ENCODE measurements around the gene LEMD2.

LEMD2 gene

GRCh38 chr6:33792981-33793380 lies 4.1 kb upstream of the LEMD2 start:
- DNase-seq, result no peak

- no peak for DNase-seq
Observed at GRCh38 chr6:33791620-33792019, 2.7 kb upstream of the LEMD2 start.

DNA sequence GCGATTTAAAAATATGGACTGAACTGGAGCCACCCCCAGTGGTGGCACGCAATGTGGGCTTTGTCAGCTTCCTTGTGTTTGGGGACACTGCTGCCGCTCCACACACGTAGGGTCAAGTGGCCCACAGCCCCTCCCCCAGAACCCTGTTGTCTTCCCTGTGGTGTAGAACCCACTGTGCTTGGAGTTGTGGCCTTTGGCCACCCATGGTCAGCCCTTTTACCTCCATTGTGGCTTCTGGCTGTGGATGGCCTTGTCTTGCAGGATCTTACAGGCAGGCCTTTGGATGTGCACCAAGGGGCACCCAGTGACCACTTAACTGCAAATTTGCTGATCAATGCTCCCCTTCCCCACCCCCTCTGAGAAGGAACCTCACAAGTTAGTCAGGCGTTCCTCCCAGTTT lies 2.0 kb upstream of the LEMD2 start:
- DNase-seq, result no peak

DNA sequence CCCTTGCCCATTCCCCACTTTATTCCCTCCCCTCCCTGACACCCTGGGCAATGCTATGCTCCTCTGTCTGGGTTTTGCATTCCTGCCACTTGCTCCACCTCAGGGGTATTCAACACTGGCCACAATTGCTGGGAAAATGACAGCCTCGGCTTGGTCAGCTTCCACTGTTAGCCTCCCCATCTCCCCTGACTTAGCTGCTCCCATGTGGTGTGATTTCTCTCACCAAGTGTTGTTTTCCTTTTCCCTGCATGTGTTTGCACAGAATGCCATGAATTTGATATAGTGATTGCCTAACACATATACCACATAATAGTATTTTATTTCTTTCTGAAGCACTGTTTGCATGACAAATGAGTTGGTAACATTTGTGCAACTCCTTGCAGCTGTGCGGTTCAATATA lies 1.4 kb upstream of the LEMD2 start:
- DNase-seq, result no peak

DNA sequence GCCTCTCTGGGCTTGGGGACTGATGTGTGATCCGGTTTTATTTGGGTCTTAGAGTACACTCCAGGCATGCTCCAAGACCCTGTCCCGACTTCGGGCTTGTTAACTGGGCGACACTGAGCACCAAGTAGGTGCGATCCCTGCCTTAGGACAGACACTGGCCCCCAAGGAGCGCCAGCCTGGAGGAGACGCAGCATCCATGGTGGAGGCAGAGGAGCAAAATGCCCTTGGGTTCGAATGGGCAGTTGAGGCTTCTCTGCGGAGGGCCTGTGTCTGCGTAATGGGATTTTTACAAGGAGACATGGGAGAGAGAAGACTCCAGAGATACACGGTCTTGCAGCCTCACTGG lies 593 bp upstream of the LEMD2 start:
- no peak for DNase-seq

DNA sequence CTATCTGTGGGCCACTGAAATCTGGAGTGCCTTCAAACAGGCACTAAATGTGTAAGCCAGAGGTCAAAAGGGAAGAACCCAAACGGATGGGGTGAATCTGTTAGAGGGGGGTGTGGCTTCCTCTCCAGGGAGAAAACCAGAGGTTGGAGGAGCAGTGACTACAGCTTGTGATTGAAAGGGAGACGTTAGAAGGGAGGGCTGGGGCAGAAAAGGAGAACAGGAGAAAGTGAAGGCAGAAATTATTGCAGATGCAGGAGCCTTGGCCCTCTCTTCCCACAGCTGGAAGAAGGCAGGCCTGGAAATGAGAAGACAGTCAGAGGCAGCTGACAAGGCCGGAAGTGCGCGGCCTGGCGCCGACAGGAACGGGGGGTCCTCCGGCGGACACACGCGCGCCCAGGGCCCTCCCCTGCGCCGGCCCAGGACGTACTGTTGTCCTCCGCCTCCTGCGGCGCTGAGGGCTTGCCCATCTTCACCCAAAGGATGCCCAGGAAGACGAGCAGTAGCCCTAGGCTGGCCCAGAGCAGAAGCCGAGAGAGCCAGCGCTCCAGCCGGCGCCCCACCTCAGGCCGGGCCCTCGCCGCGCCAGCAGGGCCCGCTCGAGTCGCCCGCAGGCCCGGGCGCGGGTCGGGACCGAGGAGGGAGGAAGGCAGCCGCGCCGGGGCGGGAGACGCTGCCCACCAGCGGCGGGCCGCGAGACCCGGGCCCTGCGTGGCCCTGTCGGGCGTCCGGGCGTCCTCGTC lies 806 bp downstream of the LEMD2 start:
- peak; percentile 42 for DNase-seq

GRCh38 chr6:33787346-33787953 lies 1.5 kb downstream of the LEMD2 start:
- DNase-seq, result no peak

DNA sequence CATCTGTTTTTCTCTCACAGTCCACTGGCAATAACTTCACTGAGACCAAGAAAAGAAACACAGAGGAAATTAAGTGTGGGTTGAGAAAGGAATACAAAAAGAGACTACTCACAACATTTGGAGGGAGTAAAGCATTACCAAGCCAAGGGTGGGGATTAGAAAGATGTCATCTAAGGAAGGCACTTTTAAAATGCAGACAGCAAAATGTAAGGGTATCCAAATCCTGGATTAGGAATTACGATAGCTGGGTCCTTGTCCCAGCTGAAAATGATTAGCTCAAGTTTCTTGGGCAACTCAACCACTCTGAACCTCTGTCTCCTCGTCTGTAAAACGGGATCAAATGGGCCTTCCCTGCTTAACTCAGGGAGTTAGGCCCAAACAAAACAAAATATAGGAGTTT lies 2.2 kb downstream of the LEMD2 start:
- no peak for DNase-seq

DNA sequence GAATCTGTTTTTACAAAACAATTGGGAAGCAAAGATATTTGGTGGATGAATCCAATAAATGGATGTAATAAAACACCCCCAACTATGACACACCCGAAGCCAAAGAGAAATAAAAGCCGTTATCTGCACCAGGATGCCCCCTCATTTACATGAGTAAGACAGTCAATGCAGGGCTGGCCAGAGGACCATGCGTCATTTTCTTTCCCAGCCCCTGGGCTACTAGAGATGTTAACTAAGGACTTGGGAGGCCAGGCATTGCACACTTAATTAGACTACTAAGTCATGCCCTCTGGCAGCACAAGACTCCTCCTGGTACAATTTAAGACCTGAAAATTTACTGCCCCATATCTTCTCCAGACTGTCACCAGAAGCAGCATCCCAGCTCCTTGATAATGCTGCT lies 3.2 kb downstream of the LEMD2 start:
- no peak for DNase-seq

GRCh38 chr6:33784787-33785186 lies 4.1 kb downstream of the LEMD2 start:
- DNase-seq, result no peak

DNA sequence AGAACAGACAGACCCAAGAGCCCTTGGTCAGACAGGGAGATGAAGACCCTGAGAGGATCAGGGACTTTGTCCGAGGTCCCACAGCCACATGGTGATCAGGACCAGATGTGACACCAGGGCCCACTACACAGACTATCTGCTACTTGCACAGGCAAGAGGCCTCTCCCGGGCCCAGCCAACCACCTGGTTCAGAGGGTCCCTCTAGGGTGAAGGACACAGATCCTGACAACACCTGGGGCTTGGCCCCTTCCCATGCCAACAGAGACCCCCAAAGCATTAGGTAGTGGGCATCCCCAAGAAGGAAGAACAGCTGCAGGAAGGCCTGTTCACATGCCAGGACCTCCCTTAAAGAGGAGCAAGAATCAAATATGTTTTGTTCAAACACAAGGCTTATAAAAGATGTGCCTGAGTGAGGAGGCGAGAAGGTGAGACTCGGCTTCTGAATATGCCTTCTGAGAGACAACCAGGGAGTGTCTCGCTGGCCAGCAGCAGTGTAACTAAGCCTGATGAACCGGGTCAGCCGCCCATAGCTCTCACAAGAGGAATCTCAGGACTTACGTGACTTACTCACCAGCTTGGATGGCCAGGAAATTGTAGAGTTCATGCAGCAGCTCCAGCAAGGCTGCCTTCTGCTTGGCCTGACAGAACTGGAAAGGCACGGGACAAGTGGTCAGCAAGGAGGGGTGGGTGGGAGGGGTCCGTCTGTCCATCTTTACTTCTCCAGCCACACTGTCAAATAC lies 5.0 kb downstream of the LEMD2 start:
- DNase-seq, result no peak

DNA sequence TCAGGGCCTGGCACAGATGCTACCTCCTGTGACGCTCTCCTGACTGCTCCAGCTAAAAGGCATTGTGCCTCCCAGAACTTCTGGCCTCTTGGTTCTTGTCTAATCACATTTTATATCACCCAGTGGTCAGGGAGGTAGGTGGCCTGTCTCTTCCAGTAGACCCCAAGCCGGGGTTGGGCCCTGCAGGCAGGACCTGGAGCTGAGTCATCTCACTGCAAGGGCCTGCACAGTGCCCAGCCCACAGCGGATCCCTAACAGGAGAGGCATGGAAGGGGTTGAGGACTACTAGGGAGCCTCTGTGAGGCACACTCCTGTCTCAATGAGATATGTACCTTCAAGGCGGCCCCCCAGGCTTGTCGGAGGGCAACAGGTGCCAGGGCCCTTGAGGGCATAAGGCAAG lies 6.4 kb downstream of the LEMD2 start:
- no peak for DNase-seq

- no peak for DNase-seq
Observed at GRCh38 chr6:33781131-33781975, 7.6 kb downstream of the LEMD2 start.

- no peak for DNase-seq
Observed at GRCh38 chr6:33779895-33780294, 9.0 kb downstream of the LEMD2 start.

DNA sequence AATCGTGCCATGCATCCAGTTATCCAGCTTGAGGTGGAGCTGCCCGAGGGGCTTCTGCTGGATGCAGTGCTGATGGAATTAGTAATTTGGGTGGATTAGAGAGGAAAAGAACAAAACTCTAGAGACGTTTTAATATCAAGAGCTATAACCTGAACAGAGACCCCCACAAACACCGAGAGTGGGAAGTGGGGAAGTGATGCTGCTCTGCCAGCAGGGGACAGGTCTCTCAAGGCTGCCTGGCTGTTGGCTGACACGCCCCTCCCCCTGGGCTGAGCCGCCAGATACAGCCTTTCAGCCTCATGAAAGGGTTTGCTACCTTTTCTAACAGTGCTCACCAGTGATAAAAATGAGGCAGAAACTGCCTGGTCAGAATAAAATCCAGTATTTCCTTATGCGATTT lies 9.6 kb downstream of the LEMD2 start:
- no peak for DNase-seq

- no peak for DNase-seq
Observed at GRCh38 chr6:33778444-33779121, 10.3 kb downstream of the LEMD2 start.

GRCh38 chr6:33777398-33778388 lies 11.2 kb downstream of the LEMD2 start:
- no peak for DNase-seq

DNA sequence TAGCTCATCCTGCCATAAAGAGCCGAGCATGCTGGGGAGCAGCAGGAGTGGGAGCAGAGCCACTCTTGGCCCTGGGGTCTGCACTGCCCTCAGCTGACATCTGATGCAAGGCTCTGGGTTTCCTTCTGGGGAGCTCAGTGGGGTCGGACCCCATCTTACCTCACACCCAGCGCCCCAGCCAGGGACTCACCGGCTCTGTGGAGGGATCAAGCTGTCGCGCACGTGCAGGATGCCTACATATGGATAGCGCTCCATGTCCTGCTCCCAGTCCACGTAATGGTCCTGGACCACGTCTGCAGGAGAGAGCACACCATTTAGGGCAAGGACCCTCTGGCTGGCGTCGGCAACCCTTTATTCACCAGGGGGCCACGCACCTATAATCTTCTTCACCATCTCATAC lies 12.2 kb downstream of the LEMD2 start:
- no peak for DNase-seq

DNA sequence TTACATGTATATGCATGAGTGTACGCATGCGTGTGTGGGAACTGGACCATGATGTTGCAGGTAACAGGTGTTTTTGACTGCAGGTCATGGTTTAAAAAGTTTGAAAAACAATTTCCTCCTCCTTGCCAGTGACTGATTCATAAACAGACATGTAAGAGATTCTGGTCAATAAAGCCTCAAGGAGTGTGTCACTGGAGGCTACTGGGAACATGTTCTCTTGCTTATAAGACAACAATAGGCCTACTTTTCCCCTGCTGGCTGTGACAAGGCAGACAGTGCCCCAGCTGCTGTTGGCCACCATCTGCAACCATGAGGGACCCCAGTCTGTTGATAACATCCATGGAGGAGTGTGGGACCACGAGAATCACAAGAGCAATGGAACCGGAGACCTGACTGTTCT lies 12.7 kb downstream of the LEMD2 start:
- DNase-seq, result no peak

- no peak for DNase-seq
Observed at GRCh38 chr6:33774774-33775173, 14.2 kb downstream of the LEMD2 start.

DNA sequence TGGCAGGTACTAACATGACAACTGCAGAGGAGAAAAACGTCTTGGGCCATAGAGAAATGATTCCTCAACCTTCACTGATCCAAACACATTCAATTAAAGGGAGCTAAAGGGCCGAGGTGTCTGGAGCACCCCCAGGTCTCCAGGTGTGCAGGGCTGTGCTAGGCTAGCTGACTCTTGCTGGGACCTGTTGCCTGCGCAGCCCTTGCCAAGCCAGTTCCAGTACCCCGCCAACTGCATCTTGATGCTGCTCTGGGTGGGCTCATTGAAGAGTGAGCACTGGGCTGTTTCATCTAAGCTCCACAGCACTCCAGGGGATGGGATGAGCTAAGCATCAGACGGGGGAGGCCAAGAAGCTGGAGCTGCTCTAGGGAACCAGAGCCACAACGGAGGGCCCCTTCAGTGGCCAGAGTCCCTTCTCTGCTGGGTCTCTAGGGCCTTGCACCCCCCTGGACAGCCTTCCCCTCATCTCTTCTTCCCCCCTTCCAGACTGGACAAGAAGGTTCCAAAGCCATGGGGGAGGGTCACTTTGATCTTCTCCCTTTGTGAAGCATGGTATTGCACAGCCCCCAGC lies 15.9 kb downstream of the LEMD2 start:
- no peak for DNase-seq

Measured in effector CD4-positive, alpha-beta T cell (primary cell).